HG03175 (cell line): ENCODE measurements around the gene EXOC4.
"Not testable (repeated sequence)": the region's sequence is repeated elsewhere in the genome, so short reads cannot be mapped to it uniquely, and the experiment has no call there.

Source experiments
- ATAC-seq: cut with Tn5 transposase; IDR thresholded peaks from one replicate; pipeline ENCODE4 v1.9.1; 2021; ENCODE audit warnings: mild to moderate bottlenecking, moderate library complexity; ENCODE audit not compliant: unreplicated experiment

The EXOC4 gene

GRCh38 chr7:133602291-133602690 is 349.4 kb downstream of the EXOC4 start:
- no peak for ATAC-seq

GRCh38 chr7:133606991-133607390 is 354.1 kb downstream of the EXOC4 start:
- no peak for ATAC-seq

GRCh38 chr7:133609806-133610205 is 356.9 kb downstream of the EXOC4 start:
- no peak for ATAC-seq

GRCh38 chr7:133611955-133612354 is 359.1 kb downstream of the EXOC4 start:
- ATAC-seq = no peak

GRCh38 chr7:133613250-133613790 is 360.4 kb downstream of the EXOC4 start:
- no peak for ATAC-seq

- ATAC-seq = no peak
Measured at GRCh38 chr7:133614251-133614650, 361.4 kb downstream of the EXOC4 start.

GRCh38 chr7:133618970-133619369 is 366.1 kb downstream of the EXOC4 start:
- ATAC-seq = no peak

GRCh38 chr7:133619491-133619890 is 366.6 kb downstream of the EXOC4 start:
- no peak for ATAC-seq

- ATAC-seq = no peak
Measured at GRCh38 chr7:133623721-133624120, 370.8 kb downstream of the EXOC4 start.

- no peak for ATAC-seq
Measured at GRCh38 chr7:133625046-133625445, 372.2 kb downstream of the EXOC4 start.

GRCh38 chr7:133629701-133630100 is 376.8 kb downstream of the EXOC4 start:
- no peak for ATAC-seq

GRCh38 chr7:133633055-133633454 is 380.2 kb downstream of the EXOC4 start:
- no peak for ATAC-seq

GRCh38 chr7:133635541-133635940 is 382.7 kb downstream of the EXOC4 start:
- ATAC-seq = no peak

- no peak for ATAC-seq
Measured at GRCh38 chr7:133638857-133639256, 386.0 kb downstream of the EXOC4 start.

GRCh38 chr7:133641436-133641835 is 388.6 kb downstream of the EXOC4 start:
- no peak for ATAC-seq

GRCh38 chr7:133642907-133643306 is 390.0 kb downstream of the EXOC4 start:
- no peak for ATAC-seq

GRCh38 chr7:133643652-133644051 is 390.8 kb downstream of the EXOC4 start:
- not testable (repeated sequence) for ATAC-seq

- ATAC-seq = no peak
Measured at GRCh38 chr7:133645884-133646391, 393.1 kb downstream of the EXOC4 start.

- ATAC-seq = no peak
Measured at GRCh38 chr7:133646472-133647315, 393.8 kb downstream of the EXOC4 start.

GRCh38 chr7:133649593-133649992 is 396.7 kb downstream of the EXOC4 start:
- no peak for ATAC-seq

GRCh38 chr7:133650069-133650468 is 397.2 kb downstream of the EXOC4 start:
- ATAC-seq = no peak
